ENCODE results near the gene SCAF4. TPM values are rescaled to one million over a fixed set of nuclear protein-coding genes. Genes with fewer than 3 reads are reported as not detected.

SCAF4 gene
- total RNA-seq, 2 experiments from 2014 or later, result 25.9 to 87.3 TPM

- POLR2A ChIA-PET, result interaction anchor here (1.8 kb wide), 1 partner anchor 18 kb away, joined by 7 read pairs; no protein-coding TSS in a partner anchor
- H3K27ac ChIP-seq (ENCODE audit: low read depth, low read length, poor library complexity, severe bottlenecking), result no peak overlapping the region
- no peaks in the 10 kb centered on the region for H3K36me3 ChIP-seq (ENCODE audit: insufficient read depth, low read length)
- no peaks in the 10 kb centered on the region for H3K79me2 ChIP-seq (ENCODE audit: insufficient read depth, low read depth, low read length)
- no peaks in the 10 kb centered on the region for H4K20me1 ChIP-seq (ENCODE audit: insufficient read depth, low read length)
- BruUV-seq (replicated peaks), result no TSS peak
- intact Hi-C loops (cut with micrococcal nuclease; ENCODE audit: unreplicated experiment), result no loop called here
- no peaks in the 10 kb centered on the region for H3K9me3 ChIP-seq (ENCODE audit: low read length)
- H3K4me1 ChIP-seq (ENCODE audit: insufficient read depth, low read length, poor library complexity, severe bottlenecking), result no peaks in the 10 kb centered on the region
- H3K9me2 ChIP-seq (ENCODE audit: insufficient read depth, low read length), result no peaks in the 10 kb centered on the region
- DNase-seq (ENCODE audit: low spot score), result no peak
- CTCF ChIA-PET (ENCODE audit: unreplicated experiment), result interaction anchor here (1.0 kb wide), 1 partner anchor 13 kb away, joined by 3 read pairs; no protein-coding TSS in a partner anchor
- H3K4me3 ChIP-seq (ENCODE audit: low read depth, low read length, poor library complexity, severe bottlenecking), result no peak overlapping the region
- no peak overlapping the region for H2AFZ ChIP-seq (ENCODE audit: low read length)
- TF ChIP-seq CTCF (conservative IDR thresholded peaks at IDR 0.05; ENCODE audit: low read length), result no peak
- TF ChIP-seq EZH2phosphoT487 (IDR thresholded peaks at IDR 0.05; ENCODE audit: borderline replicate concordance, low read depth, low read length), result no peak
- H3K4me2 ChIP-seq (ENCODE audit: low read length), result no peak overlapping the region
These were observed 22.7 kb upstream of the SCAF4 start for GRCh38 chr21:31754708-31754960.

- Histone ChIP-seq H3K36me3 (ENCODE audit: insufficient read depth, low read length) (no peaks in the 10 kb centered on the region), H3K9me2 (ENCODE audit: insufficient read depth, low read length) (no peaks in the 10 kb centered on the region), H3K79me2 (ENCODE audit: insufficient read depth, low read depth, low read length) (no peaks in the 10 kb centered on the region), H3K4me2 (ENCODE audit: low read length) (no peak overlapping the region), H3K27ac (ENCODE audit: low read depth, low read length, poor library complexity, severe bottlenecking) (no peak overlapping the region), H3K4me3 (ENCODE audit: low read depth, low read length, poor library complexity, severe bottlenecking) (no peak overlapping the region), H3K9me3 (ENCODE audit: low read length) (no peaks in the 10 kb centered on the region), H2AFZ (ENCODE audit: low read length) (no peak overlapping the region), H4K20me1 (ENCODE audit: insufficient read depth, low read length) (no peaks in the 10 kb centered on the region), H3K4me1 (ENCODE audit: insufficient read depth, low read length, poor library complexity, severe bottlenecking) (no peaks in the 10 kb centered on the region)
- POLR2A ChIA-PET, result interaction anchor here (0.5 to 1.8 kb wide), 3 partner anchors 18 to 372 kb away, joined by 4 to 7 read pairs (median 5); no protein-coding TSS in a partner anchor
- intact Hi-C loops (cut with micrococcal nuclease; ENCODE audit: unreplicated experiment), result no loop called here
- DNase-seq (ENCODE audit: low spot score), result no peak
- BruUV-seq (replicated peaks), result no TSS peak
- TF ChIP-seq CTCF (conservative IDR thresholded peaks at IDR 0.05; ENCODE audit: low read length) (no peak), EZH2phosphoT487 (IDR thresholded peaks at IDR 0.05; ENCODE audit: borderline replicate concordance, low read depth, low read length) (no peak)
- CTCF ChIA-PET (ENCODE audit: unreplicated experiment), result interaction anchor here (1.0 kb wide), 1 partner anchor 12 kb away, joined by 3 read pairs; no protein-coding TSS in a partner anchor
These were observed 22.2 kb upstream of the SCAF4 start for GRCh38 chr21:31753949-31754707.

GRCh38 chr21:31752967-31753366 is 21.0 kb upstream of the SCAF4 start:
- no peaks in the 10 kb centered on the region for H3K36me3 ChIP-seq (ENCODE audit: insufficient read depth, low read length)
- no peak overlapping the region for H3K27ac ChIP-seq (ENCODE audit: low read depth, low read length, poor library complexity, severe bottlenecking)
- H3K9me2 ChIP-seq (ENCODE audit: insufficient read depth, low read length), result no peaks in the 10 kb centered on the region
- ChIA-PET POLR2A (no interaction called here), CTCF (ENCODE audit: unreplicated experiment) (no interaction called here)
- no TSS peak for BruUV-seq (replicated peaks)
- H3K4me2 ChIP-seq (ENCODE audit: low read length), result no peak overlapping the region
- no peak overlapping the region for H2AFZ ChIP-seq (ENCODE audit: low read length)
- no peaks in the 10 kb centered on the region for H3K79me2 ChIP-seq (ENCODE audit: insufficient read depth, low read depth, low read length)
- H4K20me1 ChIP-seq (ENCODE audit: insufficient read depth, low read length), result no peaks in the 10 kb centered on the region
- no peaks in the 10 kb centered on the region for H3K9me3 ChIP-seq (ENCODE audit: low read length)
- intact Hi-C loops (cut with micrococcal nuclease; ENCODE audit: unreplicated experiment), result no loop called here
- no peak for TF ChIP-seq EZH2phosphoT487 (IDR thresholded peaks at IDR 0.05; ENCODE audit: borderline replicate concordance, low read depth, low read length)
- no peak for TF ChIP-seq CTCF (conservative IDR thresholded peaks at IDR 0.05; ENCODE audit: low read length)
- DNase-seq (ENCODE audit: low spot score), result no peak
- H3K4me3 ChIP-seq (ENCODE audit: low read depth, low read length, poor library complexity, severe bottlenecking), result no peak overlapping the region
- no peaks in the 10 kb centered on the region for H3K4me1 ChIP-seq (ENCODE audit: insufficient read depth, low read length, poor library complexity, severe bottlenecking)
